Loucy (cell line): Measurements from ENCODE around the gene NUB1.

Experiments used
- H2AFZ ChIP-seq: fragments of 200-600 bp; sonication (generic); 2 replicates; pipeline ENCODE4 v1.6.0; 2016; ENCODE audit warnings: antibody characterized with exemption, mild to moderate bottlenecking, low read length, moderate library complexity
- H3F3A ChIP-seq: fragments of 200-600 bp; 2 replicates; pipeline ENCODE4 v1.6.0; 2016; ENCODE audit warnings: antibody characterized with exemption, low read depth, mild to moderate bottlenecking
- H3K27me3 ChIP-seq: fragments of 200-600 bp; sonication (generic); 2 replicates; pipeline ENCODE4 v1.6.1; 2014; ENCODE audit warnings: low read length, mild to moderate bottlenecking; ENCODE audit not compliant: insufficient read depth, poor library complexity, severe bottlenecking
- H3K36me3 ChIP-seq: fragments of 200-600 bp; sonication (generic); 2 replicates; pipeline ENCODE4 v1.6.1; 2016; ENCODE audit warnings: low read length; ENCODE audit not compliant: insufficient read depth
- H3K4me1 ChIP-seq: fragments of 200-600 bp; sonication (generic); 2 replicates; pipeline ENCODE4 v1.5.1; 2014; ENCODE audit warnings: low read length, mild to moderate bottlenecking; ENCODE audit not compliant: insufficient read depth, poor library complexity, severe bottlenecking
- H3K4me2 ChIP-seq: fragments of 200-600 bp; sonication (generic); 2 replicates; pipeline ENCODE4 v1.6.0; 2014; ENCODE audit warnings: antibody characterized with exemption, low read length, low read depth, mild to moderate bottlenecking; ENCODE audit not compliant: poor library complexity, severe bottlenecking
- H3K4me3 ChIP-seq: fragments of 200-600 bp; sonication (generic); 2 replicates; pipeline ENCODE4 v1.5.1; 2014; ENCODE audit warnings: low read length, mild to moderate bottlenecking, mixed read lengths; ENCODE audit not compliant: poor library complexity, severe bottlenecking
- H3K79me2 ChIP-seq: fragments of 200-600 bp; sonication (generic); 2 replicates; pipeline ENCODE4 v1.6.1; 2014; ENCODE audit warnings: low read length; ENCODE audit not compliant: insufficient read depth
- H3K9ac ChIP-seq: fragments of 200-600 bp; sonication (generic); 2 replicates; pipeline ENCODE4 v1.6.0; 2014; ENCODE audit warnings: mild to moderate bottlenecking, low read depth, low read length, moderate library complexity; ENCODE audit not compliant: poor library complexity, severe bottlenecking
- H3K9me2 ChIP-seq: fragments of 200-600 bp; sonication (generic); replicated peaks from 2 replicates; pipeline ENCODE4 v1.6.1; 2016; ENCODE audit warnings: low read depth, low read length, mixed read lengths
- H3K9me3 ChIP-seq: fragments of 200-600 bp; sonication (generic); 2 replicates; pipeline ENCODE4 v1.6.1; 2014; ENCODE audit warnings: mild to moderate bottlenecking, antibody characterized with exemption, low read length, low read depth; ENCODE audit not compliant: insufficient read depth
- H4K20me1 ChIP-seq: fragments of 200-600 bp; sonication (generic); 2 replicates; pipeline ENCODE4 v1.6.0; 2014; ENCODE audit warnings: antibody characterized with exemption, low read length, mild to moderate bottlenecking; ENCODE audit not compliant: insufficient read depth, poor library complexity, severe bottlenecking
- EZH2phosphoT487 ChIP-seq: fragments of 200-600 bp; IDR thresholded peaks from 2 replicates; pipeline ENCODE4 v1.6.1; 2018; ENCODE audit warnings: antibody characterized with exemption, mild to moderate bottlenecking, moderate library complexity, borderline replicate concordance
- TF ChIP-seq, protein P1 (sequence below): fragments of 200-600 bp; sonication (generic); conservative IDR thresholded peaks from 2 replicates; pipeline ENCODE4 v1.5.1; 2014; ENCODE audit warnings: mild to moderate bottlenecking, antibody characterized with exemption, low read length

The NUB1 gene

DNA sequence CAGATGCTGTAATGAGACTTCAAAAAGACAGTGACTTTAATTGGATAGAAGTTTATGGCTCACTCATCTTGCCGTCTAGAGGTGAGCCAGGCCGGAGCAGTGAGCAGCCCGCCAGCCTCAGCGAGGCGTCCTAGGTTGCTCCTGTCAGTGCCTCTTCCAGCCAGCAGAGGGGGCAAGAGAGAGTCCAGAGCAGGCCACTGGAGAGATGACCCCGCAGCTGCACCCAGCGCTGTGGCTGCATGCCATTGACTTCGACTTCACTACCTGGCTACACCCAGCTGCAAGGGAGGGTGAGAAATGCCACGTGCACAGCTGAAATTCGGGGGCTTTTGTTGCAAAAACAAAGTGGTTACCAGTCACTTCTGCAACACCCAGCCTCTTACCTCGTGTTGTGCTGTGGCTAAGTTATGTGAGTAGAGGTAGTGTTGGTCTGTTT lies 26.5 kb downstream of the NUB1 start:
- H3K9me3 ChIP-seq, result no peaks in the 10 kb centered on the region
- H3K4me3 ChIP-seq, result no peak overlapping the region
- H3K27me3 ChIP-seq, result no peaks in the 10 kb centered on the region
- H3K36me3 ChIP-seq, result peaks cover 12% of the 10 kb centered on the region; the same call in 1 of the 2 replicates
- H3K9ac ChIP-seq, result no peak overlapping the region
- H4K20me1 ChIP-seq, result no peaks in the 10 kb centered on the region
- H3K4me2 ChIP-seq, result no peak overlapping the region
- no peak for TF ChIP-seq EZH2phosphoT487
- TF ChIP-seq, protein P1, sequence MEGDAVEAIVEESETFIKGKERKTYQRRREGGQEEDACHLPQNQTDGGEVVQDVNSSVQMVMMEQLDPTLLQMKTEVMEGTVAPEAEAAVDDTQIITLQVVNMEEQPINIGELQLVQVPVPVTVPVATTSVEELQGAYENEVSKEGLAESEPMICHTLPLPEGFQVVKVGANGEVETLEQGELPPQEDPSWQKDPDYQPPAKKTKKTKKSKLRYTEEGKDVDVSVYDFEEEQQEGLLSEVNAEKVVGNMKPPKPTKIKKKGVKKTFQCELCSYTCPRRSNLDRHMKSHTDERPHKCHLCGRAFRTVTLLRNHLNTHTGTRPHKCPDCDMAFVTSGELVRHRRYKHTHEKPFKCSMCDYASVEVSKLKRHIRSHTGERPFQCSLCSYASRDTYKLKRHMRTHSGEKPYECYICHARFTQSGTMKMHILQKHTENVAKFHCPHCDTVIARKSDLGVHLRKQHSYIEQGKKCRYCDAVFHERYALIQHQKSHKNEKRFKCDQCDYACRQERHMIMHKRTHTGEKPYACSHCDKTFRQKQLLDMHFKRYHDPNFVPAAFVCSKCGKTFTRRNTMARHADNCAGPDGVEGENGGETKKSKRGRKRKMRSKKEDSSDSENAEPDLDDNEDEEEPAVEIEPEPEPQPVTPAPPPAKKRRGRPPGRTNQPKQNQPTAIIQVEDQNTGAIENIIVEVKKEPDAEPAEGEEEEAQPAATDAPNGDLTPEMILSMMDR, result peak; percentile 80
- H3F3A ChIP-seq, result no peaks in the 10 kb centered on the region
- no peaks in the 10 kb centered on the region for H3K9me2 ChIP-seq
- no peak overlapping the region for H2AFZ ChIP-seq
- no peaks in the 10 kb centered on the region for H3K79me2 ChIP-seq
- H3K4me1 ChIP-seq, result no peaks in the 10 kb centered on the region

DNA sequence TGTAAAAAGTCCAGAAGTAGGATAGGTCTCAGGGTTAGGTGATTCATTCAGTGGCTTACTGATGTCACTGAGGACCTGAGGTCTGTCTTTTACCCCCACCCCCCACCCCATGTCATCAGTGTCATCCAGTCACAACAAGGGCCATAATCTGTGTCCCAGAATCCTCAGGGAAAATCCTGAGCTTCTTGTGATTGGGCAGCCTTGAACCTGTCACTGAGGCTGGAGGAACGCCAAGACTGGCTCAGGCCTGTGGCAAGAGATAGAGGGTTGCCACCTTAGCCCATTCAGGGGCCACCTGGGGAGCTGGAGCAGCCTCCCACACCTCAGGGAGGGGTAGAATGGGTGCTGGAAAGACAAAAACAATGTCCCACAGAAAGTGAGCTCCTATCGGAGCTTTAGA lies 29.7 kb downstream of the NUB1 start:
- no peak overlapping the region for H2AFZ ChIP-seq
- H3K4me2 ChIP-seq, result no peak overlapping the region
- peaks cover 31% of the 10 kb centered on the region; the same call in 1 of the 2 replicates for H3K36me3 ChIP-seq
- H3K9me2 ChIP-seq, result no peaks in the 10 kb centered on the region
- no peak overlapping the region for H3K9ac ChIP-seq
- H3K4me1 ChIP-seq, result no peaks in the 10 kb centered on the region
- no peaks in the 10 kb centered on the region for H4K20me1 ChIP-seq
- H3K79me2 ChIP-seq, result no peaks in the 10 kb centered on the region
- no peaks in the 10 kb centered on the region for H3K27me3 ChIP-seq
- no peaks in the 10 kb centered on the region for H3K9me3 ChIP-seq
- H3K4me3 ChIP-seq, result no peak overlapping the region
- no peak for TF ChIP-seq EZH2phosphoT487
- TF ChIP-seq, protein P1, result no peak
- H3F3A ChIP-seq, result no peaks in the 10 kb centered on the region

- Histone ChIP-seq H3K4me2 (no peak overlapping the region), H3K9me2 (no peaks in the 10 kb centered on the region), H3K27me3 (no peaks in the 10 kb centered on the region), H3K9me3 (no peaks in the 10 kb centered on the region), H3K9ac (no peak overlapping the region), H3K4me1 (no peaks in the 10 kb centered on the region), H4K20me1 (no peaks in the 10 kb centered on the region), H3K79me2 (no peaks in the 10 kb centered on the region), H3F3A (no peaks in the 10 kb centered on the region), H2AFZ (no peak overlapping the region), H3K36me3 (peaks cover 46% of the 10 kb centered on the region; the same call in 1 of the 2 replicates), H3K4me3 (no peak overlapping the region)
- TF ChIP-seq, protein P1, result no peak
- TF ChIP-seq EZH2phosphoT487, result no peak
Measured at GRCh38 chr7:151372612-151373265, 31.1 kb downstream of the NUB1 start.
